SH-SY5Y (cell line): ENCODE measurements around the gene SYNGR3.

Experiments used
- GATA2 ChIP-seq: IDR thresholded peaks from 2 replicates; pipeline ENCODE4 v1.6.1; 2011; ENCODE audit warnings: mild to moderate bottlenecking, low read depth, low read length
- GATA3 ChIP-seq: IDR thresholded peaks from 2 replicates; pipeline ENCODE4 v1.6.1; 2011; ENCODE audit warnings: low read depth, mild to moderate bottlenecking, low read length, moderate library complexity

DNA sequence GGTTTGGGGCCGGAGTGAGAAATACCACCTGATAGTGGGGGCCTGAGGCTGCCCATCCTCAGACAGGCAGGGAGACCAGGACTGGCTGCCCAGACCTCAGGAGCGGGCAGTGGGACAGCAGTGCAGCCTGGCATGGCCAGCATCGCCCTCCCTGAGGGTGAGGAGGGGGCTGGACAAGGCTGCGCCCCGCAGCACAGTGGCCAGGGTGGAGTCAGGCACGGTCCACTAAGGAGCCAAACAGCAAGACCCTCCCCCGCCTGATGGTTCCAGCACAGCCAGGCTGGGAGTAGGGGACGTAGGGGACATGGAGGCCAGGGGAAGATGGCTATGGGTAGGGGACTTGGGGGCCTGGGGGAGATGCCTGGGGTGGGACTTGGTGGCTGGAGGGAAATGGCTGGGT, 16.5 kb downstream of the SYNGR3 start:
- no peak for TF ChIP-seq GATA3
- TF ChIP-seq GATA2 = no peak
